ENCODE data around the gene SEL1L2. TPM values are rescaled to one million over a fixed set of nuclear protein-coding genes. Genes with fewer than 3 reads are reported as not detected.
A peak's percentile ranks its signal among the peaks of the same experiment; 100 is the strongest.
"Not testable (repeated sequence)": the region's sequence is repeated elsewhere in the genome, so short reads cannot be mapped to it uniquely, and the experiment has no call there.

SEL1L2 gene
- total RNA-seq, 4 donors from 2014 or later = 1.4 TPM; not detected in 3

GRCh38 chr20:14005996-14006395, 15.6 kb upstream of the SEL1L2 start:
- ATAC-seq (ENCODE audit: low FRiP score) (no peak), DNase-seq (ENCODE audit: low spot score) (no peak)
- TF ChIP-seq CTCF (IDR thresholded peaks at IDR 0.05) = no peak

GRCh38 chr20:14000917-14001316, 10.5 kb upstream of the SEL1L2 start:
- no peak for TF ChIP-seq CTCF (IDR thresholded peaks at IDR 0.05)
- ATAC-seq (ENCODE audit: low FRiP score) = no peak
- DNase-seq (ENCODE audit: low spot score) = no peak

GRCh38 chr20:13996265-13996664, 5.9 kb upstream of the SEL1L2 start:
- ATAC-seq (ENCODE audit: low FRiP score) (no peak), DNase-seq (ENCODE audit: low spot score) (no peak)
- TF ChIP-seq CTCF (IDR thresholded peaks at IDR 0.05) = no peak

- TF ChIP-seq CTCF (IDR thresholded peaks at IDR 0.05) = no peak
- DNase-seq (ENCODE audit: low spot score) (no peak), ATAC-seq (ENCODE audit: low FRiP score) (peak; percentile 65)
Observed at GRCh38 chr20:13995841-13996240, 5.4 kb upstream of the SEL1L2 start.

GRCh38 chr20:13995086-13995665, 4.8 kb upstream of the SEL1L2 start, which contains the start of gene MACROD2:
Gene MACROD2, plus strand, starts transcription at chr20:13995516.
- no peak for TF ChIP-seq CTCF (IDR thresholded peaks at IDR 0.05)
- peak; percentile 99 for ATAC-seq (ENCODE audit: low FRiP score)
- DNase-seq (ENCODE audit: low spot score) = peak; percentile 71

- ATAC-seq (ENCODE audit: low FRiP score) = not testable (repeated sequence)
Observed at GRCh38 chr20:13991955-13992354, 1.5 kb upstream of the SEL1L2 start.

GRCh38 chr20:13991311-13991710, 897 bp upstream of the SEL1L2 start:
- DNase-seq (ENCODE audit: low spot score) (no peak), ATAC-seq (ENCODE audit: low FRiP score) (no peak)
- TF ChIP-seq CTCF (IDR thresholded peaks at IDR 0.05) = no peak

More at GRCh38 chr20:13991955-13992354, 1.5 kb upstream of the SEL1L2 start:
- DNase-seq (ENCODE audit: low spot score) = not testable (repeated sequence)

All from omental fat pad (tissue), 4 donors.